ENCODE results near the gene DHX32. TPM values are rescaled to one million over a fixed set of nuclear protein-coding genes. Genes with fewer than 3 reads are reported as not detected.

Gene DHX32
- total RNA-seq, 1 donor from 2014 or later: 32.5 TPM

DNA sequence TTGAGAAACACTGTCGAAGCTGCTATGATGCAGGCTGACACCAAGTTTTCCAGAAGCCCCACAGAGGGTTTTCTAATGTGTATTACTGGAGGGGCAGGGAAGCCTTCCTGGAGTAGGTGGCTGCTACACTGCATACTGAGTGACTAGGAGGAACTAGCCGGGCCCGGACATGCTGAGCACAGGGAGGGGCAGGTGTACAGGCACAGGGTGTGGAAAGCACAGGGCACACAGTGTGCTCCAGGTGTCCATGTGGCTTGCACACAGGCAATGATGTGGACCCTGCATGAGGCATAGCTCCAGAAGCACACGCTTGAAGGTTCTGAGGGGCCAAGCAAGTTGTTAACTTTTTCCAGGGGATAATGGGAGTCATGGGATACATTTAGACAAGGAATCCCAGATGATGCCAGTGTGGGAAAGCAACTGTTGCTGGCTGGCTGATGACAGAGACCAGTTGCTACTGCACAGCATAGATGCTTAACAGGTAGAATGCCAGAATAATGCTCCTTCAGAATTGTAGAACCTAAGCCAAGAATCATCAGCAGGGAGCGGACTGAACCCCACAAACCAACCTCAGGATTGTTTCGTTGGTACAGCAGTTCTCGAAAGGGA lies 14.6 kb downstream of the DHX32 start:
- Mint-ChIP-seq H3K27me3 (ENCODE audit: low read depth) (no peaks in the 10 kb centered on the region), H3K27ac (ENCODE audit: unreplicated experiment) (no peak overlapping the region), H3K36me3 (ENCODE audit: low read depth) (peaks cover 9% of the 10 kb centered on the region), H3K4me3 (ENCODE audit: unreplicated experiment) (no peak overlapping the region), H3K4me1 (ENCODE audit: low read depth) (no peaks in the 10 kb centered on the region), H3K9me3 (ENCODE audit: low read depth) (no peaks in the 10 kb centered on the region)
- TF ChIP-seq, protein P1, sequence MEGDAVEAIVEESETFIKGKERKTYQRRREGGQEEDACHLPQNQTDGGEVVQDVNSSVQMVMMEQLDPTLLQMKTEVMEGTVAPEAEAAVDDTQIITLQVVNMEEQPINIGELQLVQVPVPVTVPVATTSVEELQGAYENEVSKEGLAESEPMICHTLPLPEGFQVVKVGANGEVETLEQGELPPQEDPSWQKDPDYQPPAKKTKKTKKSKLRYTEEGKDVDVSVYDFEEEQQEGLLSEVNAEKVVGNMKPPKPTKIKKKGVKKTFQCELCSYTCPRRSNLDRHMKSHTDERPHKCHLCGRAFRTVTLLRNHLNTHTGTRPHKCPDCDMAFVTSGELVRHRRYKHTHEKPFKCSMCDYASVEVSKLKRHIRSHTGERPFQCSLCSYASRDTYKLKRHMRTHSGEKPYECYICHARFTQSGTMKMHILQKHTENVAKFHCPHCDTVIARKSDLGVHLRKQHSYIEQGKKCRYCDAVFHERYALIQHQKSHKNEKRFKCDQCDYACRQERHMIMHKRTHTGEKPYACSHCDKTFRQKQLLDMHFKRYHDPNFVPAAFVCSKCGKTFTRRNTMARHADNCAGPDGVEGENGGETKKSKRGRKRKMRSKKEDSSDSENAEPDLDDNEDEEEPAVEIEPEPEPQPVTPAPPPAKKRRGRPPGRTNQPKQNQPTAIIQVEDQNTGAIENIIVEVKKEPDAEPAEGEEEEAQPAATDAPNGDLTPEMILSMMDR (IDR thresholded peaks at IDR 0.05): no peak
- no peak for DNase-seq (ENCODE audit: low spot score)

DNA sequence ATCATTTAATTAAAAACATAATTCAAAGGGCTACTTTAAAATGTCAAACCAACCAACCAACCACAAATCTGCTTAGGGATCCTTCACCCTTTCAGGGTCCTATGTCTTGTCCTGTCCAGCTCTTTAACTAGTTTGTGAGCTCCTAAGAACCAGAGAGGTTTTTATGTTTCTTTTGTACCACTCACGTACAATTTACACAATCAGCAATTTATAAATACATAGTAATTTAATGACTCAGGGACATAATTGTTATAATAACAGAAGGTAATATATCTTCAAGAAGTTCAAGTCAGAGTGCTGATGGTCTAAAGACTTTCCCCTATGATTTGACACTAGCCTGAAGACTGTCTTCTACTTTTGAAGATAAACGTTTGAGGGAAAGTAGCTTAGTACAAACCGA lies 16.0 kb downstream of the DHX32 start:
- peaks cover 9% of the 10 kb centered on the region for H3K36me3 Mint-ChIP-seq (ENCODE audit: low read depth)
- no peak overlapping the region for H3K4me3 Mint-ChIP-seq (ENCODE audit: unreplicated experiment)
- TF ChIP-seq, protein P1 (IDR thresholded peaks at IDR 0.05): no peak
- H3K27me3 Mint-ChIP-seq (ENCODE audit: low read depth): no peaks in the 10 kb centered on the region
- H3K9me3 Mint-ChIP-seq (ENCODE audit: low read depth): no peaks in the 10 kb centered on the region
- H3K27ac Mint-ChIP-seq (ENCODE audit: unreplicated experiment): no peak overlapping the region
- no peaks in the 10 kb centered on the region for H3K4me1 Mint-ChIP-seq (ENCODE audit: low read depth)
- DNase-seq (ENCODE audit: low spot score): no peak

DNA sequence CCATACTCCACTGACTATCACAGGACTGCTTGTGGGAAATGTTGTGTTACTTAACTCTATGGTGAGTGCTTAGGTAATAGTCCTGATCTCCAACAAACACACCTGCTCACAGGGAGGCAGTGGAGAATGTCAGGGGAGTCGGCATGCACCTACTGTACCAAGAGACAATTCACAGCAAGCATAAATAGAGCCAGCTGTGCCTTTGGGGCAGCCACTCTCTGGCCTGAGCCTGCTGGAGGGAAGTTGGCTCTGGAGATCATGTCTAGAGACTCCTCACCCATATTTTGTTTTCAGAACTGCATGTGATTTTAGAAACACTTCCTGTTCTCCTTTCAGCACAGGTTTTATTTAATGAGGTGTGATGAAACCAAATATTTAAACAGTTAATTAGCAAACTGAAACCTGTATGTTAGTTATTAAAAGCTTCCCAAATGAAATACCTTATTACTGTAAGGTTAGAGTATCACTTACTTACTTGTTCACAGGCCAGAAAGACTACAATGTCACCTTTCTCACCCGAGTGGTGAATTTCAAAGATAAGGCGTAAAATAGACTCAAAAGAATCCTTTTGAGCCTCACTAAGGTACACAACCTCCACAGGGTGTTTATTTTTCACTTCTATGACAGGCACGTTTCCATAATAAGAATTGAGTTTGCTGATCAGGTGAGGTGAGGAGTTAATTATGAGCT lies 21.8 kb downstream of the DHX32 start:
- Mint-ChIP-seq H3K36me3 (ENCODE audit: low read depth) (peaks cover 4% of the 10 kb centered on the region), H3K27ac (ENCODE audit: unreplicated experiment) (no peak overlapping the region), H3K9me3 (ENCODE audit: low read depth) (no peaks in the 10 kb centered on the region), H3K4me3 (ENCODE audit: unreplicated experiment) (no peak overlapping the region), H3K27me3 (ENCODE audit: low read depth) (no peaks in the 10 kb centered on the region), H3K4me1 (ENCODE audit: low read depth) (no peaks in the 10 kb centered on the region)
- no peak for DNase-seq (ENCODE audit: low spot score)
- TF ChIP-seq, protein P1 (IDR thresholded peaks at IDR 0.05): no peak

DNA sequence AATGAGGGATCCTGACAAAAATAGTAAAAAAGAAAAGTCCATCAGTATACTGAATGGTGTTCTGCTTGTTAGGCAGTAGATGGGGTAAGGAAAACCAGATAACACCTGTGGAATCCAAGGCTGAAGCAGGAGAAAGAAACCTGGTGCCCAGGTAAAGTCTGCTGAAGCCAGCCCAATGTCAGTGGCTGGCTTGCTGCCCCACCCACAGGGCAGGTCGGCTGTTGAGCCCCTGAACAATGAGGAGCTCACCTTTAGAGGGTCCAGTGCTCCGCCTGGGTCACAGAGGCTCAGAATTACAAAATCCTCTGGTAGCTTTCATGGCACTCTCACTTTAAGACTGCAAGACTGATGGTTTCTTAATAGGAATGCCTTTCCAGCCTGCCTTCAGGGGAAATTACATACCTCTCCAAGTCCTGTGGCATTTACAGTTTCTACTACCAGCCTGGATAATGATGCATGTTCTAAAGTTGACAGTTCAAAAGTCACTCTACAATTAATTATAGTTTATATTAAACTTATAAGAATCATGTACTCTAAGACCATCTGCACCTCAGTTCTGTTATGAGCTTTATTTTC lies 23.8 kb downstream of the DHX32 start:
- Mint-ChIP-seq H3K36me3 (ENCODE audit: low read depth) (peaks cover 13% of the 10 kb centered on the region), H3K4me1 (ENCODE audit: low read depth) (no peaks in the 10 kb centered on the region), H3K9me3 (ENCODE audit: low read depth) (no peaks in the 10 kb centered on the region), H3K27ac (ENCODE audit: unreplicated experiment) (no peak overlapping the region), H3K4me3 (ENCODE audit: unreplicated experiment) (no peak overlapping the region), H3K27me3 (ENCODE audit: low read depth) (no peaks in the 10 kb centered on the region)
- TF ChIP-seq, protein P1 (IDR thresholded peaks at IDR 0.05): no peak
- no peak for DNase-seq (ENCODE audit: low spot score)

DNA sequence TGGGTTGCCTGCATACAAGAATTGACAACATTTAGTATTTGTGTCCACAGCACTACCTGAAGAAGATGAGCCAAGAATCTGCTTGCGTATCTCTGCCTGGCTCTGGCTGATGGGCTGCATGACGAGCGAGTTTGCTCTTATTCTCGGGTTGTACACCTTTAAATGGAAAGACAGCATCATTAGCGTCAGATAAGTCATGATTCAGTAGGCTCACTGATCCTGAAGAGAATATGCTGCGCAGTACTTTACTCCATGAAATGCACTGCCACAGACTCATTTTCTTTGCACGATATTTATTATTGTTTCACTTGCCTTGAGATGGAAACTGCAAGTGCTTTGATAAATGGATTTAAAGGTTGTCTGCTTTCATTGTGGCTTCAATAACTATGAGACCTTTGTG lies 28.6 kb downstream of the DHX32 start:
- H3K4me3 Mint-ChIP-seq (ENCODE audit: unreplicated experiment): no peak overlapping the region

More for the DNA sequence above, 28.6 kb downstream of the DHX32 start:
- H3K4me1 Mint-ChIP-seq (ENCODE audit: low read depth): no peaks in the 10 kb centered on the region
- H3K36me3 Mint-ChIP-seq (ENCODE audit: low read depth): peaks cover 26% of the 10 kb centered on the region
- DNase-seq (ENCODE audit: low spot score): no peak
- TF ChIP-seq, protein P1 (IDR thresholded peaks at IDR 0.05): no peak
- no peaks in the 10 kb centered on the region for H3K9me3 Mint-ChIP-seq (ENCODE audit: low read depth)
- no peaks in the 10 kb centered on the region for H3K27me3 Mint-ChIP-seq (ENCODE audit: low read depth)
- H3K27ac Mint-ChIP-seq (ENCODE audit: unreplicated experiment): no peak overlapping the region
